Body of pancreas (tissue), 4 donors: ENCODE results near the gene TEX13D.
"Not testable (repeated sequence)": the region's sequence is repeated elsewhere in the genome, so short reads cannot be mapped to it uniquely, and the experiment has no call there.

Source experiments
- CTCF ChIP-seq, 7 experiments: fragments of 450-650 bp in 4 of 7; fragments of 200-600 bp in 3 of 7; sonication (generic) in 3 of 7; IDR thresholded peaks; one replicate each; pipeline ENCODE4 v1.5.1; 2016 to 2019; ENCODE audit warnings: antibody characterized with exemption in 7 of 7
- POLR2A ChIP-seq, 3 donors: fragments of 450-650 bp; IDR thresholded peaks; one replicate each; pipeline ENCODE4 v1.6.1; 2016; ENCODE audit warnings: antibody characterized with exemption in 3 of 3, mild to moderate bottlenecking in 2 of 3

DNA sequence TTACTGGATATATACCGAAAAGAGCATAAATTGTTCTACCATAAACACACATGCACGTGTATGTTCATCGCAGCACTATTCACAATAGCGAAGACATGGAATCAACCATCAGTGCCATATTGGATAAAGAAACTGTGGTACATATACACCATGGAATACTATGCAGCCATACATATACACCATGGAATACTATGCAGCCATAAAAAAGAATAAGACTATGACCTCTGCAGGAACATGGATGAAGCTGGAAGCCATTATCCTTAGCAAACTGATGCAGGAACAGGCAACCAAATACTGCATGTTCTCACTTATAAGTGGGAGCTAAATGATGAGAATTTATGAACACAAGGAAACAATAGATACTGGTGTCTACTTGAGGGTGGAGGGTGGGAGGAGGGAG is 33.1 kb upstream of the TEX13D start:
- not testable (repeated sequence) for TF ChIP-seq CTCF, POLR2A (IDR thresholded peaks at IDR 0.05)
